Measurements from ENCODE around the gene FOXE1. TPM values are rescaled to one million over a fixed set of nuclear protein-coding genes. Genes with fewer than 3 reads are reported as not detected.

Gene FOXE1
- total and polyA plus RNA-seq, 8 donors = not detected

DNA sequence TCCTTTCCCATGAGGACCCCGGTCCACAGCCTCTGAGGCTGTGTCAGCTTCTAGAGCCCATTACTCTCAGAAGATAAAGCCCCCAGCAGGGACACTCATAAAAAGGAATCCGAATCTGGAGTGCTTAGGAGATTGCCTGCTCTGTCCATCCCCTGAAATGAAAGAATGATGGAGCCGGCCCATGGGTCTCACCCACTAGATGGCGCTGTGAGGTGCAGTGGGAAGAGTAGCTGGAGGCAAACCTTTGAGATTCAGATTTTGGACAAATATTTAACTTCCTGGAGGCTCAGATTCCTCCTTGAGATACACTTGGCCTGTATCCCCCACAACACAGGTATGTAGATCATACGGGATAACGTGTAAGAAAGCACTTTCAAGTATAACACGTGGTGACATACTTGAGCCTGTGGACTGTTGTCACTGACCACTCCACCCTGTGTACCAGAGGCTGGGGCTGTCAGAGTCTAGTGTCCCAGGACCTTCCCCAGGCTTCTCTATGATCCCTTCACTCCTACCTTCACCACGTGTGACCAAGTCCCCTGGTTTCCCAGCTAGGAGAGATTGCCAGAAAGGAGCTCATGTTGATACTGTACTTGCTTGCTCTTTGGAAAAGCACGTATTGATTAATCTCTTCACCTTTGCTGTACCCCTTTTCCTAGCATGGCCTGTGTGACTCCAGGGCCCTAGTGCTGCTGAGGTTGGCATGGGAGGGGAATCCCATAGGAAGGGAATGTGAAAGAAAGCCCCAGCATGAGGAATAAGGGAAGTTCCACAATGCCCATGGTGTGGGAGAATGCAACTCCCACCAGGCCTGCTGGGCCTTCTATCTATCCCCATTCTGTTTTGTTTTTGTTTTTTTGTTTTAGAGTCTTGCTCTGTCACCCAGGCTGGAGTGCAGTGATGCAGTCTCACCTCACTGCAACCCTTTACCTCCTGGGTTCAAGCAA lies 37.2 kb downstream of the FOXE1 start:
- H3K4me3 ChIP-seq = no peak overlapping the region
- H3K36me3 ChIP-seq = no peaks in the 10 kb centered on the region
- DNase-seq = peak in 1 of 4 donors; percentile 83
- H3K9me3 ChIP-seq = peaks cover 0 to 2% of the 10 kb centered on the region in 2 donors
- intact Hi-C loops (cut with DNase I) = no loop called here
- no peaks in the 10 kb centered on the region for H3K27me3 ChIP-seq
- H3K4me1 ChIP-seq = peaks cover 0 to 4% of the 10 kb centered on the region in 2 donors
- peak; percentile 80 for ATAC-seq
- no peak overlapping the region for H3K27ac ChIP-seq
- TF ChIP-seq, protein P1, sequence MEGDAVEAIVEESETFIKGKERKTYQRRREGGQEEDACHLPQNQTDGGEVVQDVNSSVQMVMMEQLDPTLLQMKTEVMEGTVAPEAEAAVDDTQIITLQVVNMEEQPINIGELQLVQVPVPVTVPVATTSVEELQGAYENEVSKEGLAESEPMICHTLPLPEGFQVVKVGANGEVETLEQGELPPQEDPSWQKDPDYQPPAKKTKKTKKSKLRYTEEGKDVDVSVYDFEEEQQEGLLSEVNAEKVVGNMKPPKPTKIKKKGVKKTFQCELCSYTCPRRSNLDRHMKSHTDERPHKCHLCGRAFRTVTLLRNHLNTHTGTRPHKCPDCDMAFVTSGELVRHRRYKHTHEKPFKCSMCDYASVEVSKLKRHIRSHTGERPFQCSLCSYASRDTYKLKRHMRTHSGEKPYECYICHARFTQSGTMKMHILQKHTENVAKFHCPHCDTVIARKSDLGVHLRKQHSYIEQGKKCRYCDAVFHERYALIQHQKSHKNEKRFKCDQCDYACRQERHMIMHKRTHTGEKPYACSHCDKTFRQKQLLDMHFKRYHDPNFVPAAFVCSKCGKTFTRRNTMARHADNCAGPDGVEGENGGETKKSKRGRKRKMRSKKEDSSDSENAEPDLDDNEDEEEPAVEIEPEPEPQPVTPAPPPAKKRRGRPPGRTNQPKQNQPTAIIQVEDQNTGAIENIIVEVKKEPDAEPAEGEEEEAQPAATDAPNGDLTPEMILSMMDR (IDR thresholded peaks at IDR 0.05) = peak; percentile 68 to 73

DNA sequence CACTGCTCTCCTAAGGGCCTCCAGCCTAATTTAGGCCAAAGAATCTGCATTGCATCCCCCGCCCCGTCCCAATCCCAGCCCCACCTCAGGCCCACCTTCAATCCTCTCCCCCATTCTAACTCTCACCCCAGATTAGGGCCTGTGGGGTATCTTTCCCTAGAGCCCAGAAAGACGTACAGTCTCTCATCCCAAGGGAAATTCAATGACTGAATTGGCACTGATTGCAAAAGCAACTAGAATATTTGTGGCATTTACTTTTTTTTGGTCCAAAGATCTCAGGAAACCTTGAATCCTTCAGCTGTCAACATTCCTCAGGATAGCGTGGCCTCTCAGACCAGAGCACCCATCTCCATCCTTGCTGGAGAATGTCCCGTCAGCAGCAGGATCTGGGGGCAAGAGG lies 38.7 kb downstream of the FOXE1 start:
- intact Hi-C loops (cut with DNase I) = no loop called here
- Histone ChIP-seq H3K4me1 (peaks cover 0 to 4% of the 10 kb centered on the region in 2 donors), H3K27me3 (no peaks in the 10 kb centered on the region), H3K9me3 (peaks cover 0 to 2% of the 10 kb centered on the region in 2 donors), H3K27ac (no peak overlapping the region), H3K4me3 (no peak overlapping the region), H3K36me3 (no peaks in the 10 kb centered on the region)
- ATAC-seq (no peak), DNase-seq (no peak)
- TF ChIP-seq, protein P1 (IDR thresholded peaks at IDR 0.05) = no peak

DNA sequence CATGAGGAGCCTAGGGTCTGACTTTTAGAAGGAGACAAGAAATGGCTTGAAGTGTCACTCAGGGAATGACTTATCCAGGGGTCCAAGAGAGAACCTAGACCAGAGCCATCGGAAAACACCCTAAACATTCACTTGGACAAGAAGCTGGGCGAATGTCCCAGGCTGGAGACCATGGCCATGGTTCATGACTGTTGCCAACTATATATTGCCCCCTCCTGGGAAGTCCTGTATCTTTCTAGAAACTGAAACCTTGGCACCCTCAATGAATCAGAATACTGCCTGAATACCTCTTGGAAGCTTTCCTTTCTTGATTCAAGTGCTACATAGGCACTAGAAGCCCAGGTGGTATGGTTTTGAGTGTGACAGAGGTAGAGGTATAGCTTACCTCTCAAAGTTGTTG lies 39.4 kb downstream of the FOXE1 start:
- Histone ChIP-seq H3K27me3 (no peaks in the 10 kb centered on the region), H3K9me3 (peaks cover 0 to 2% of the 10 kb centered on the region in 2 donors), H3K27ac (no peak overlapping the region), H3K36me3 (no peaks in the 10 kb centered on the region), H3K4me1 (peaks cover 0 to 4% of the 10 kb centered on the region in 2 donors), H3K4me3 (no peak overlapping the region)
- intact Hi-C loops (cut with DNase I) = no loop called here
- TF ChIP-seq, protein P1 (IDR thresholded peaks at IDR 0.05) = no peak
- DNase-seq (no peak), ATAC-seq (no peak)

DNA sequence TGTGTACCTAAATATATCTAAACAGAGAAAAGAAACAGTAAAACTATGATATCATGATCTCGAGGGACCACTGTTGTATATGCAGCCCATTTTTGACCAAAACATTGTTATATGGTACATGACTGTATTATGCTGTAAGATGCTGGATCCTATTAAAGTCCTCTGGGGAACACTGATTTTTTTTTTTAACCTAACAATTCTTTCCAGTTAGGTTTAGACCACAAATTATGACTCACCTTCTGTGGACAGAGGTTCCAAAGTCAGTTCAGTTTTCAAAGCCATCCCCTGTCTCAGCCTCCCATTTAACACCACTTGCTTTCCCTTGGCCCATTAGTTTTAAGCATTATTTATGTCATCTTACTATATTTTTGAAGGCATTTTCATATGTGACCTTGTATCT lies 42.2 kb downstream of the FOXE1 start:
- no peaks in the 10 kb centered on the region for H3K4me1 ChIP-seq
- DNase-seq (no peak), ATAC-seq (no peak)
- intact Hi-C loops (cut with DNase I) = no loop called here
- H3K27ac ChIP-seq = no peak overlapping the region
- H3K4me3 ChIP-seq = no peak overlapping the region
- TF ChIP-seq, protein P1 (IDR thresholded peaks at IDR 0.05) = no peak
- H3K36me3 ChIP-seq = peaks cover 0 to 7% of the 10 kb centered on the region in 2 donors
- no peaks in the 10 kb centered on the region for H3K27me3 ChIP-seq
- H3K9me3 ChIP-seq = peaks cover 0 to 2% of the 10 kb centered on the region in 2 donors

DNA sequence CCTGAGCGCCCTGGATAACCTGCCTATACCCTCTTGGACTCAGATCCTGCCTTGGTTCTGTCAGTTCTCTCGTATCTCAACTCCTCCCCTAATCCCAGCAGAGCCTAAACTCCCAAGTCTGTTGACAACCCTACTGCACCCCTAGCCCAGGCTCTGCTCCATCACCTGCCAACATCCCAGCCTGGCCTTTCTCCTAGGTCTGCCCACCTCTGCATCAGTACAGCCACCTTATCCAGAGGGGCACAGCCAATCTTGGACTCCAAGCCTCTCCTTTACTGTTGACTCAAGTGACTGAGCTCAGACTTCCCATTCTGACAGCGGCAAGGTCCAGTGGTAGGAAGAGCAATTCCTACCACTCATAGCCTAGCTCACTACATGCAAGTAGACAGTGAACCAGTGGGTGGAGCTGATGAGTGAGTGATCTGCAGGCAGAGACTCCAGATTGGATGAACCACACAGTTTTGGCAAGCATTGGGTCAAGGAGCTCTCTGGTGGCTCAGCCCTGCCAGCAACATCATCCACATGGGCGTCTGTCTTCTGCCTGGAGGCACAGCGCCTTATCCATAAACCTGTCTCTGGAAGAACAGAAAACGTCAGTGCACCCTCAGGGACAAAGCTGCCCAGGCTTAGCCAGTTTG lies 42.8 kb downstream of the FOXE1 start:
- no peak for DNase-seq
- H3K4me3 ChIP-seq = no peak overlapping the region
- H3K9me3 ChIP-seq = peaks cover 0 to 2% of the 10 kb centered on the region in 2 donors
- peaks cover 0 to 9% of the 10 kb centered on the region in 2 donors for H3K36me3 ChIP-seq
- TF ChIP-seq, protein P1 (IDR thresholded peaks at IDR 0.05) = no peak
- intact Hi-C loops (cut with DNase I) = no loop called here
- no peaks in the 10 kb centered on the region for H3K27me3 ChIP-seq
- H3K27ac ChIP-seq = no peak overlapping the region
- peaks cover 0 to 2% of the 10 kb centered on the region in 2 donors for H3K4me1 ChIP-seq
- ATAC-seq = peak; percentile 56

Data from left lung (tissue), 10 donors.